Bone marrow (tissue), 2 donors: ENCODE data around the gene NHS.
"Not testable (repeated sequence)": the region's sequence is repeated elsewhere in the genome, so short reads cannot be mapped to it uniquely, and the experiment has no call there.

Experiments used
- DNase-seq, 2 donors: peaks; one replicate each; lab custom pipeline; 2025; lab: John Stamatoyannopoulos, UW

The NHS gene

GRCh38 chrX:17405225-17405969 lies 30.4 kb downstream of the NHS start:
- no peak for DNase-seq

GRCh38 chrX:17409566-17410290 lies 34.7 kb downstream of the NHS start:
- no peak for DNase-seq

- no peak for DNase-seq
Measured at GRCh38 chrX:17410651-17411050, 35.7 kb downstream of the NHS start.

- DNase-seq = no peak
Measured at GRCh38 chrX:17411205-17411604, 36.2 kb downstream of the NHS start.

- no peak for DNase-seq
Measured at GRCh38 chrX:17412692-17413091, 37.7 kb downstream of the NHS start.

GRCh38 chrX:17413228-17413627 lies 38.2 kb downstream of the NHS start:
- no peak for DNase-seq

- no peak for DNase-seq
Measured at GRCh38 chrX:17414027-17414658, 39.1 kb downstream of the NHS start.

GRCh38 chrX:17414839-17415238 lies 39.8 kb downstream of the NHS start:
- no peak for DNase-seq

GRCh38 chrX:17415242-17415810 lies 40.3 kb downstream of the NHS start:
- no peak for DNase-seq

GRCh38 chrX:17417372-17417771 lies 42.4 kb downstream of the NHS start:
- DNase-seq = no peak

GRCh38 chrX:17425136-17425535 lies 50.1 kb downstream of the NHS start:
- no peak for DNase-seq

- DNase-seq = no peak
Measured at GRCh38 chrX:17425551-17425950, 50.6 kb downstream of the NHS start.

- no peak for DNase-seq
Measured at GRCh38 chrX:17431171-17431570, 56.2 kb downstream of the NHS start.

- DNase-seq = no peak
Measured at GRCh38 chrX:17432158-17432557, 57.2 kb downstream of the NHS start.

GRCh38 chrX:17433965-17434364 lies 59.0 kb downstream of the NHS start:
- DNase-seq = no peak

- no peak for DNase-seq
Measured at GRCh38 chrX:17435476-17435875, 60.5 kb downstream of the NHS start.

- DNase-seq = no peak
Measured at GRCh38 chrX:17438221-17438620, 63.2 kb downstream of the NHS start.

GRCh38 chrX:17440258-17440657 lies 65.3 kb downstream of the NHS start:
- DNase-seq = no peak

GRCh38 chrX:17440836-17441235 lies 65.8 kb downstream of the NHS start:
- no peak for DNase-seq

- DNase-seq = no peak
Measured at GRCh38 chrX:17441965-17442364, 67.0 kb downstream of the NHS start.

- no peak for DNase-seq
Measured at GRCh38 chrX:17442898-17443297, 67.9 kb downstream of the NHS start.

GRCh38 chrX:17443556-17443955 lies 68.6 kb downstream of the NHS start:
- no peak for DNase-seq

GRCh38 chrX:17446269-17446668 lies 71.3 kb downstream of the NHS start:
- not testable (repeated sequence) for DNase-seq
